Measurements from ENCODE around the gene TTLL10.

The TTLL10 gene

GRCh38 chr1:1132956-1133750, 40.5 kb upstream of the TTLL10 start:
- Histone ChIP-seq H3K79me2 (ENCODE audit: insufficient read depth, low read length) (no peaks in the 10 kb centered on the region), H3K36me3 (ENCODE audit: insufficient read depth, low read length) (no peaks in the 10 kb centered on the region), H3K9ac (ENCODE audit: low read depth, low read length, poor library complexity, severe bottlenecking) (no peak overlapping the region), H3K9me2 (replicated peaks; ENCODE audit: low read depth, low read length) (no peaks in the 10 kb centered on the region), H3K27me3 (ENCODE audit: insufficient read depth, low read length, poor library complexity, severe bottlenecking) (no peaks in the 10 kb centered on the region), H3F3A (ENCODE audit: low read depth) (no peaks in the 10 kb centered on the region), H4K20me1 (ENCODE audit: insufficient read depth, low read length, poor library complexity, severe bottlenecking) (no peaks in the 10 kb centered on the region), H3K4me3 (ENCODE audit: low read length, poor library complexity, severe bottlenecking) (no peak overlapping the region), H3K9me3 (ENCODE audit: insufficient read depth, low read depth, low read length) (no peaks in the 10 kb centered on the region), H2AFZ (ENCODE audit: low read length) (no peak overlapping the region), H3K4me1 (ENCODE audit: insufficient read depth, low read length, poor library complexity, severe bottlenecking) (peaks cover 17% of the 10 kb centered on the region), H3K4me2 (ENCODE audit: low read depth, low read length, poor library complexity, severe bottlenecking) (no peak overlapping the region)
- TF ChIP-seq EZH2phosphoT487 (IDR thresholded peaks at IDR 0.05; ENCODE audit: borderline replicate concordance) (no peak), CTCF (conservative IDR thresholded peaks at IDR 0.05; ENCODE audit: low read length) (no peak)

- no peak overlapping the region for H3K9ac ChIP-seq (ENCODE audit: low read depth, low read length, poor library complexity, severe bottlenecking)
- H3F3A ChIP-seq (ENCODE audit: low read depth): no peaks in the 10 kb centered on the region
- H3K4me3 ChIP-seq (ENCODE audit: low read length, poor library complexity, severe bottlenecking): no peak overlapping the region
- no peak overlapping the region for H3K4me2 ChIP-seq (ENCODE audit: low read depth, low read length, poor library complexity, severe bottlenecking)
- H3K36me3 ChIP-seq (ENCODE audit: insufficient read depth, low read length): no peaks in the 10 kb centered on the region
- peaks cover 20% of the 10 kb centered on the region for H3K4me1 ChIP-seq (ENCODE audit: insufficient read depth, low read length, poor library complexity, severe bottlenecking)
- no peaks in the 10 kb centered on the region for H4K20me1 ChIP-seq (ENCODE audit: insufficient read depth, low read length, poor library complexity, severe bottlenecking)
- no peaks in the 10 kb centered on the region for H3K9me3 ChIP-seq (ENCODE audit: insufficient read depth, low read depth, low read length)
- TF ChIP-seq EZH2phosphoT487 (IDR thresholded peaks at IDR 0.05; ENCODE audit: borderline replicate concordance) (no peak), CTCF (conservative IDR thresholded peaks at IDR 0.05; ENCODE audit: low read length) (no peak)
- no peaks in the 10 kb centered on the region for H3K9me2 ChIP-seq (replicated peaks; ENCODE audit: low read depth, low read length)
- no peak overlapping the region for H2AFZ ChIP-seq (ENCODE audit: low read length)
- no peaks in the 10 kb centered on the region for H3K79me2 ChIP-seq (ENCODE audit: insufficient read depth, low read length)
- H3K27me3 ChIP-seq (ENCODE audit: insufficient read depth, low read length, poor library complexity, severe bottlenecking): no peaks in the 10 kb centered on the region
These were observed 39.2 kb upstream of the TTLL10 start for GRCh38 chr1:1134300-1134970.

- Histone ChIP-seq H2AFZ (ENCODE audit: low read length) (no peak overlapping the region), H3K79me2 (ENCODE audit: insufficient read depth, low read length) (no peaks in the 10 kb centered on the region), H3K4me1 (ENCODE audit: insufficient read depth, low read length, poor library complexity, severe bottlenecking) (peaks cover 20% of the 10 kb centered on the region), H3K4me2 (ENCODE audit: low read depth, low read length, poor library complexity, severe bottlenecking) (no peak overlapping the region), H3K4me3 (ENCODE audit: low read length, poor library complexity, severe bottlenecking) (no peak overlapping the region), H3K36me3 (ENCODE audit: insufficient read depth, low read length) (no peaks in the 10 kb centered on the region), H3F3A (ENCODE audit: low read depth) (no peaks in the 10 kb centered on the region), H3K9ac (ENCODE audit: low read depth, low read length, poor library complexity, severe bottlenecking) (no peak overlapping the region), H3K9me2 (replicated peaks; ENCODE audit: low read depth, low read length) (no peaks in the 10 kb centered on the region), H4K20me1 (ENCODE audit: insufficient read depth, low read length, poor library complexity, severe bottlenecking) (no peaks in the 10 kb centered on the region), H3K9me3 (ENCODE audit: insufficient read depth, low read depth, low read length) (no peaks in the 10 kb centered on the region), H3K27me3 (ENCODE audit: insufficient read depth, low read length, poor library complexity, severe bottlenecking) (no peaks in the 10 kb centered on the region)
- TF ChIP-seq CTCF (conservative IDR thresholded peaks at IDR 0.05; ENCODE audit: low read length) (no peak), EZH2phosphoT487 (IDR thresholded peaks at IDR 0.05; ENCODE audit: borderline replicate concordance) (no peak)
These were observed 38.1 kb upstream of the TTLL10 start for GRCh38 chr1:1135339-1136136.

Measured in Loucy (cell line).